Caco-2 (cell line): ENCODE results near the gene STXBP5L. TPM values are rescaled to one million over a fixed set of nuclear protein-coding genes. Genes with fewer than 3 reads are reported as not detected.

ENCODE experiments used
- BruUV-seq: library from RNA; stranded (reverse); fragments of 400-500 nt; replicated peaks from 2 replicates; lab custom pipeline; 2021; lab: Mats Ljungman, UMichigan
- CTCF ChIA-PET: fragments of 300-600 bp; sonication (Branson Sonifier 250); formaldehyde crosslinking; loops from one replicate; lab custom pipeline; 2022; ENCODE audit warnings: antibody characterized with exemption; lab: Charles Lee
- POLR2A ChIA-PET: fragments of 300-600 bp; sonication (Branson Sonifier 250); formaldehyde crosslinking; loops from one replicate; lab custom pipeline; 2022; ENCODE audit warnings: antibody characterized with exemption; lab: Charles Lee
- DNase-seq, 2 experiments: peaks; one replicate each; pipeline versions ENCODE4 v3.0.0 to v3.0.0-alpha.2; 2020 to 2022
- H3K27me3 ChIP-seq: replicated peaks from 2 replicates; pipeline ENCODE4 v1.6.0; 2011; ENCODE audit warnings: low read length; ENCODE audit not compliant: control insufficient read depth, insufficient read depth
- H3K36me3 ChIP-seq: 2 replicates; pipeline ENCODE4 v1.5.1; 2011; ENCODE audit warnings: low read length; ENCODE audit not compliant: control insufficient read depth, insufficient read depth
- H3K4me1 ChIP-seq: fragments of 250-450 bp; sonication (Bioruptor Pico); 2 replicates; pipeline ENCODE4 v1.5.1; 2020; ENCODE audit warnings: mild to moderate bottlenecking
- H3K4me3 ChIP-seq: 2 replicates; pipeline ENCODE4 v1.5.1; 2011; ENCODE audit warnings: low read depth, mild to moderate bottlenecking, control low read depth, low read length
- H3K9me3 ChIP-seq: fragments of 250-450 bp; sonication (Bioruptor Pico); 2 replicates; pipeline ENCODE4 v1.5.1; 2020; ENCODE audit warnings: mild to moderate bottlenecking, moderate library complexity
- H3K27ac Mint-ChIP-seq: one replicate; pipeline ENCODE4 v1.8.0; 2022; ENCODE audit warnings: mixed read lengths; ENCODE audit not compliant: unreplicated experiment
- H3K27me3 Mint-ChIP-seq: one replicate; pipeline ENCODE4 v1.8.0; 2022; ENCODE audit warnings: mixed read lengths; ENCODE audit not compliant: insufficient read depth, unreplicated experiment
- H3K36me3 Mint-ChIP-seq: one replicate; pipeline ENCODE4 v1.8.0; 2022; ENCODE audit warnings: mild to moderate bottlenecking, mixed read lengths; ENCODE audit not compliant: insufficient read depth, unreplicated experiment
- H3K4me1 Mint-ChIP-seq: one replicate; pipeline ENCODE4 v1.8.0; 2022; ENCODE audit warnings: low read depth, mixed read lengths; ENCODE audit not compliant: unreplicated experiment
- H3K4me3 Mint-ChIP-seq: one replicate; pipeline ENCODE4 v1.8.0; 2022; ENCODE audit warnings: mild to moderate bottlenecking, moderate library complexity, mixed read lengths; ENCODE audit not compliant: unreplicated experiment
- H3K9me3 Mint-ChIP-seq: one replicate; pipeline ENCODE4 v1.8.0; 2022; ENCODE audit warnings: mixed read lengths; ENCODE audit not compliant: unreplicated experiment
- intact Hi-C: fragments of 100-400 bp; cut with micrococcal nuclease; formaldehyde crosslinking; loops from one replicate; pipeline ENCODE4 v1.10.0; 2022; ENCODE audit not compliant: unreplicated experiment
- total RNA-seq: library from RNA; stranded (reverse); gene quantifications from 2 replicates; pipeline ENCODE4 v1.2.3, GENCODE V29; 2022
- TF ChIP-seq, protein P1 (sequence below), 2 experiments: fragments of 200-600 bp in 1 of 2; IDR thresholded peaks; 1 replicate in 1 of 2; 2 replicates in 1 of 2; pipeline versions ENCODE4 v1.5.1 to v1.8.0; 2011 to 2022; ENCODE audit warnings: antibody characterized with exemption in 1 of 2, control low read depth in 1 of 2, inconsistent platforms in 1 of 2, low read depth in 1 of 2, low read length in 1 of 2, mild to moderate bottlenecking in 1 of 2, moderate library complexity in 1 of 2; ENCODE audit not compliant: insufficient read depth in 1 of 2, severe bottlenecking in 1 of 2, unreplicated experiment in 1 of 2

The STXBP5L gene
- total RNA-seq, 1 experiment from 2014 or later, result not detected

DNA sequence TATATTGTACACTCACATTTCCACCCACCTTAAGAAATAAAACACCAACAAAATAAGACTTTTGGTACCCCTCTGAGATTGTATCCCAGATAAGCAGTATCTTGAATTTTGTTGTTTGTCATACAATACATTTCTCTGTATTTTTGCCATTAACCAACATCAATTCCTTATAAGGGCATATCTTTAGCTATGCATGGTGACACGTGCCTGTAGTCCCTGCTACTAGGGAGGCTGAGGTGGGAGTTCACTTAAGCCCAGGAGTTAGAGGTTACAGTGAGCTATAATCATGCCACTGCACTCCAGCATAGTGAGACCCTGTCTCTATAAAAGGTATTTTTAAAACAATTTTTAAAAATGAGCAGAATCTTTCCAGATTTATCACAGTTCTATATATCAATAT is 32.5 kb upstream of the STXBP5L start:
- Histone ChIP-seq H3K36me3 (no peaks in the 10 kb centered on the region), H3K4me3 (no peak overlapping the region), H3K27me3 (no peaks in the 10 kb centered on the region), H3K9me3 (no peaks in the 10 kb centered on the region), H3K4me1 (no peaks in the 10 kb centered on the region)
- BruUV-seq, result no TSS peak
- ChIA-PET CTCF (no interaction called here), POLR2A (interaction anchor here (1.0 kb wide), 1 partner anchor 280 kb away, joined by 3 read pairs; no protein-coding TSS in a partner anchor)
- intact Hi-C loops, result no loop called here
- Mint-ChIP-seq H3K4me3 (no peak overlapping the region), H3K9me3 (no peaks in the 10 kb centered on the region), H3K27me3 (peaks cover 6% of the 10 kb centered on the region), H3K36me3 (no peaks in the 10 kb centered on the region), H3K4me1 (no peaks in the 10 kb centered on the region), H3K27ac (no peak overlapping the region)
- TF ChIP-seq, protein P1, sequence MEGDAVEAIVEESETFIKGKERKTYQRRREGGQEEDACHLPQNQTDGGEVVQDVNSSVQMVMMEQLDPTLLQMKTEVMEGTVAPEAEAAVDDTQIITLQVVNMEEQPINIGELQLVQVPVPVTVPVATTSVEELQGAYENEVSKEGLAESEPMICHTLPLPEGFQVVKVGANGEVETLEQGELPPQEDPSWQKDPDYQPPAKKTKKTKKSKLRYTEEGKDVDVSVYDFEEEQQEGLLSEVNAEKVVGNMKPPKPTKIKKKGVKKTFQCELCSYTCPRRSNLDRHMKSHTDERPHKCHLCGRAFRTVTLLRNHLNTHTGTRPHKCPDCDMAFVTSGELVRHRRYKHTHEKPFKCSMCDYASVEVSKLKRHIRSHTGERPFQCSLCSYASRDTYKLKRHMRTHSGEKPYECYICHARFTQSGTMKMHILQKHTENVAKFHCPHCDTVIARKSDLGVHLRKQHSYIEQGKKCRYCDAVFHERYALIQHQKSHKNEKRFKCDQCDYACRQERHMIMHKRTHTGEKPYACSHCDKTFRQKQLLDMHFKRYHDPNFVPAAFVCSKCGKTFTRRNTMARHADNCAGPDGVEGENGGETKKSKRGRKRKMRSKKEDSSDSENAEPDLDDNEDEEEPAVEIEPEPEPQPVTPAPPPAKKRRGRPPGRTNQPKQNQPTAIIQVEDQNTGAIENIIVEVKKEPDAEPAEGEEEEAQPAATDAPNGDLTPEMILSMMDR (IDR thresholded peaks at IDR 0.05; ENCODE audit: insufficient read depth in 1 of 2, low read depth in 1 of 2, low read length in 1 of 2, severe bottlenecking in 1 of 2, unreplicated experiment in 1 of 2), result no peak
- DNase-seq, result no peak

DNA sequence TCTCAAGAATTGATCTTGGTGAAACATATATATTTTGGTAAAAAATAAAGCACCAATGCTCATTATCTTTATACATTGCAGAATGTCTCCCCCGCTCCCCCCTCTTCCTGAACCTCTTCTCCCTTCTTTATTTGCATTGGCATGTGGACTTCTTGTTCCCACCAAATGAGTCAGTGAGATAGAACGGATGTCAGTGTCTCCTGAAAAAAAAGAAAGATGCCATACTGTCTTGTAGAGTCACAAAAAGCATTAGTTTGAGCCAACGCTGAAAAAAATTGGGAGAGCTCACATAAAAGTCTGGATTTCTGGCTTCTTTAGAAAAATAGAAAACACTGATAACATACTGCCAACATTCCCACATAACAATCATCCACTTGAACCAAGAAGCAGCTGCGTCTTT is 32.0 kb upstream of the STXBP5L start:
- TF ChIP-seq, protein P1 (IDR thresholded peaks at IDR 0.05; ENCODE audit: insufficient read depth in 1 of 2, low read depth in 1 of 2, low read length in 1 of 2, severe bottlenecking in 1 of 2, unreplicated experiment in 1 of 2), result no peak
- intact Hi-C loops, result no loop called here
- Histone ChIP-seq H3K9me3 (no peaks in the 10 kb centered on the region), H3K4me1 (no peaks in the 10 kb centered on the region), H3K27me3 (no peaks in the 10 kb centered on the region), H3K36me3 (no peaks in the 10 kb centered on the region), H3K4me3 (no peak overlapping the region)
- no peaks in the 10 kb centered on the region for H3K4me1 Mint-ChIP-seq
- DNase-seq, result no peak
- no peaks in the 10 kb centered on the region for H3K36me3 Mint-ChIP-seq
- H3K27me3 Mint-ChIP-seq, result peaks cover 7% of the 10 kb centered on the region
- POLR2A ChIA-PET, result interaction anchor here (1.0 kb wide), 1 partner anchor 280 kb away, joined by 3 read pairs; no protein-coding TSS in a partner anchor
- no peak overlapping the region for H3K27ac Mint-ChIP-seq
- H3K9me3 Mint-ChIP-seq, result no peaks in the 10 kb centered on the region
- BruUV-seq, result no TSS peak
- CTCF ChIA-PET, result no interaction called here
- no peak overlapping the region for H3K4me3 Mint-ChIP-seq

DNA sequence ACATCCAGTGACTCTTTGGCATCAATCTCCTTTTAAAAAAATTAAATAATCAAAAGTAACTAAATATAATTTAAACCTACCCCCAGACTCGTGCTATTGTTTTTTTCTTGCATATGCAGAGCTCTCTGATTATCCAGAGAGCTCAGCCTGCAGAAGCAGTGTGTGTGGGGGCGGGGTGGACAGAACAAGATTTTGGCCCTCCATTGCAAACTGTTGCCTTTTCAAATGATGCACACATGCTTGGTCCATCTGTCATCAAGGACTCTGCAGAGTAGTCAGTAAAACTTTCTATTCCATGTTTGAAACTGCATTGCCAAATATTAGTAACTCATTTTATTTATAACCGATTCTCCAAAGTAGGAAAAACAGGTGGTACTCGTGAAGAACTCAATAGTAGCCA is 28.6 kb upstream of the STXBP5L start:
- ChIA-PET CTCF (no interaction called here), POLR2A (no interaction called here)
- H3K27me3 Mint-ChIP-seq, result peaks cover 8% of the 10 kb centered on the region
- no peaks in the 10 kb centered on the region for H3K36me3 Mint-ChIP-seq
- no peak for DNase-seq
- no peak overlapping the region for H3K27ac Mint-ChIP-seq
- no peaks in the 10 kb centered on the region for H3K36me3 ChIP-seq
- H3K9me3 Mint-ChIP-seq, result no peaks in the 10 kb centered on the region
- no peaks in the 10 kb centered on the region for H3K9me3 ChIP-seq
- TF ChIP-seq, protein P1 (IDR thresholded peaks at IDR 0.05; ENCODE audit: insufficient read depth in 1 of 2, low read depth in 1 of 2, low read length in 1 of 2, severe bottlenecking in 1 of 2, unreplicated experiment in 1 of 2), result no peak
- no peaks in the 10 kb centered on the region for H3K27me3 ChIP-seq
- BruUV-seq, result no TSS peak
- no peak overlapping the region for H3K4me3 ChIP-seq
- H3K4me3 Mint-ChIP-seq, result no peak overlapping the region
- intact Hi-C loops, result no loop called here
- H3K4me1 Mint-ChIP-seq, result no peaks in the 10 kb centered on the region
- H3K4me1 ChIP-seq, result no peaks in the 10 kb centered on the region
